Stimulated activated CD8-positive, alpha-beta memory T cell treated with anti-CD3 and anti-CD28 coated beads, Interleukin-15, amount 100 ng/mL, for 1 hour (primary cell): Measurements from ENCODE around the gene ZRANB3.

Source experiments
- DNase-seq: peaks from one replicate; pipeline ENCODE4 v3.0.0-alpha.2; 2020; ENCODE audit warnings: low read depth

ZRANB3 gene

DNA sequence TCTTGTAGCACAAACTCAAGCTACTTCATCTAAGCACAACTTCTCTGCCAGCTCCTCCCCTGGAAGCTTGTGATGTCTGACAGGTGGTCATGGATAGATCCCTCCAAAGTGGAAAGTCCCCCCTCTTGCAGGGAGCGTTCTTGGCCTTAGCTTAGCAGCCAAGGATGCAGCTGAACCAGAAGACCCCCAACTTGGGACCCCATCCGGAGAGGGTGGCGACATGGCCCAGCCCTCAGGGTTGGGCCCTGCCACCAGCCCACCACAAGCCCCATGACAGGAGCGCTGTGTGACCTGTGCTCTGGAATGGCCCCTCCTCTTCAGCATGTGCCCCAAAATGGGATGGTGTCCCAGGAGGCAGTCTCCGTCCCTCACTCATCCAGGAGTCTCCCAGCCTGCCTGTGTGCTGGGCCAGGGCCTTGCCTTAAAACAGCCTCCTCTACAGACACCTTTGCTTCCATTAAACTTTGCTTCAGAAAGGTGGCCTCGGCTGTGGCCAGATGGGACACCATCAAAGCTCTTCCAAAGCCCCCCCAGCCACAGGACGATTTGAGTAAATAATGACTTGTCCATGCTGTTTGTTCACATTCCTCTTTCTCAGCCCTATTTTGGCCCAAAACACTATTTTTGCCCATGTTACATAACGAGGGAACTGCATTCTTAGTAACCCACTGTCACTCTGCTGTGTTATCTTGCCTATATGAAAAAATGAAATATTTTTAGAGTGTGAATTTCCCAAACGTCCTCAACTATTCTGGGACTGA lies 356.8 kb downstream of the ZRANB3 start:
- no peak for DNase-seq

DNA sequence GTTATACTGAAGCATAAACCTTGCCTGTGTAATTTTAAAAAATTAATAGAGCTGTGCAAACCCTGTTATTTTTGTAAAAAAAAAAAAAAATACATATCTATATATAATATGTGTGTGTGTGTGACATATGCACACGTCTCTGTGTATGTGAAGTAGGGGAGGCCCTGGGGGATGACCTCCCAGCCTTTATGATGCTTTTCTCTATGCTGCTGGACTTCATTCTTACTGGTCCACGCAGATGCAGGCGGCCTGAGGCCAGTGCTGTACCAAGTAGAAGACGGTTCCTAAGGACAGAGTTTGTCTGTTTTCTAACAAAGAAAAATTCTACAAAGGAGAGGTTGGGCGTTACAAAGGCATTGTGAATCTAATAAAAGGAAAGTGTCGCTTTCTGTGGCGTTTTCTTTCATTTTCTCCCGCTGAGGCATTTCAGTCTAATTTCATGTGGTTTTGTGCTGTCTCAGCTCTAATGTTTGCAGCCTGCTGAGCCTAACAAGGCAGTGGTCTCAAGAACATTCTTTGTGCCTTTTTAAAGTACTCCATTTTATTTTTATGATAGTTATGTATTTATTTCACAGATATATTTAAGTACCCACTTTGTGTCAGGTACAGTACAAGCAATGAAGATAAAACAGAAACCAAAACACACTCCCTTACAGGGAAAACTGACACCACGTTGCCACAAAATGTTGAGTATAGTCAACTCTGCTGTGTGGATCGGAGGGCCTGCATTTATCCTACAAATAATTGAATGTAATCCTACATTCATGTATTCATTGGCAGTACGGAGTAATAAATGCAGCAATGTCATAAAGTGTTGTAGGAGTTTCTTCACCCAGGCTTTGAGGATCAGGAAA lies 360.9 kb downstream of the ZRANB3 start:
- no peak for DNase-seq

DNA sequence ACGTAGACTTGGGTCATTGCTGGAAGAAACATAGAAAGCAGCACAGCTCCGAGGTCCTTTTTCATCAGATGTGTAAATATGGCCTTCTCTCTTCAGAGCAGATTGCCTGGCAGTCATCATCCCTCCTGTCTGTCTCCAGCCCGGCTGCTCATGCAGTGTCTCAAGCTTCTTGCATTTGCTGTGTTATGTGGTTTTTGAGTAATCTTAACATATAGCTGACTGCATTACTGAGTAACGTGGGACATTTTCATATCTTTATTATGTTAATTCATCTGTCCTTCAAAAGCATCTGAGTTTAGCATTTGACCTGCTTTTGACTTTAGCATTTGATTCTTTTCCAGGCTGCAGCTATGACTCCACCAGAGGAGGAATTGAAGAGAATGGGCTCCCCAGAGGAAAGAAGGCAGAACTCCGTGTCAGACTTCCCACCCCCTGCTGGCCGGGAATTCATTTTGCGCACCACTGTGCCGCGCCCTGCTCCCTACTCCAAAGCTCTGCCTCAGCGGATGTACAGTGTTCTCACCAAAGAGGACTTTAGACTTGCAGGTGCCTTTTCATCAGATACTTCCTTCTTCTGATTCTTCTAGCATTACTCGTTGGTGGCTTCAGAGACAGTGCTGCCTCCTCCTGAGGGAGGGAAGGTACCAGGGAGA lies 362.7 kb downstream of the ZRANB3 start:
- DNase-seq, result no peak

DNA sequence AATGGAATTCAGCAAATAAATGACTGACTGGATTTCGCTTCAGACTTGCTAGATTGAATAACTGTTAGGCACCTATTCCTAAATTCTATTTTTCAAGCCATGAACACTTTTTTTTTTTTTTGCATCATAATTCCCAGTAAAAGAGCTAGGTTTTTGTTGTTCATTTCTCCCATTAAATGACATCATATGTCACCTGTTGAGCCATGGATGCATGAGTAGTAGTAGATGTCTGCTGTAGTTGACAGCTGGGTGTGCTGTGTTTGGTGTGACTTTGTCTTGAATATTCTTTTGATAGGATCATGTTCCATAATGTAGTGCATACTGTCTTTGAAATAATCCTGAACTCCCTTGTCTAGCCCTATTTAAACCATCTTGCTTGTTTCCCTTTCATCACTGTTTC lies 363.7 kb downstream of the ZRANB3 start:
- DNase-seq, result no peak

DNA sequence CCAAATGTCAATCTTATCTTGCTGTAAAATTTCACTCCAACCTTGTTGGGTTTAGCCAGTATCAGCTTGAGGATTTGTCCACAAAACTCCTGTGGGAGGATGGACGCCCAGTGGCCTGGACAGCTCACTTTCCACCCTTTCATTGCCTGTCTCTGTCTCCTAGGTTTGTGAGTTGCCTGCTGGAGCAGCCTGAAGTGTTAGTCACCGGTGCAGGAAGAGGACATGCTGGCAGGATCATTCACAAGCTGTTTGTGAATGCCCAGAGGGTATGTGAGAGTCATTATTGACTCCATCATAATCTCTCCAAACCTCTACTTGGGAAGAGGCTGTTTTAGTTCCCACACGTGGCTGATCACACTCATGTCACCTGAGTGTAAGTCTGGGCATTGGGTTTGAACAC lies 366.6 kb downstream of the ZRANB3 start:
- DNase-seq, result no peak

DNA sequence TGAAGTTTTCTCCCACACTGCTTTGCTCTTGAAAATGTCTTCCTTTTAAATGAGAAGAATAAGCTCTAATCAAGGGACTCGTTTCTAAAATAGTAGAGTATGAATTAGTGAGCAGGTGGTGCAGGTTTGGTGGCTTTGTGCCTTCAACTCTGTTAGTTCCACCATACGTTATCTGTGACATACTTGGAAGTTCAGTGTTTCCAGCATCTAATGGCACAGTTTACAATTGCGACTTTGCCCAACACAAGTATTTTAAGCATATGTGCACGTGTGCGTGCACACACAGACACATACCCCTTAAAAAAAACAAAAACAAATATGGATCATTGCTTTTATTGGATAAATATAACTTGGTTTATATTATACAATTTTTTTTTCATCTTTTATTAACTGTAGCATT lies 367.1 kb downstream of the ZRANB3 start:
- DNase-seq, result no peak

DNA sequence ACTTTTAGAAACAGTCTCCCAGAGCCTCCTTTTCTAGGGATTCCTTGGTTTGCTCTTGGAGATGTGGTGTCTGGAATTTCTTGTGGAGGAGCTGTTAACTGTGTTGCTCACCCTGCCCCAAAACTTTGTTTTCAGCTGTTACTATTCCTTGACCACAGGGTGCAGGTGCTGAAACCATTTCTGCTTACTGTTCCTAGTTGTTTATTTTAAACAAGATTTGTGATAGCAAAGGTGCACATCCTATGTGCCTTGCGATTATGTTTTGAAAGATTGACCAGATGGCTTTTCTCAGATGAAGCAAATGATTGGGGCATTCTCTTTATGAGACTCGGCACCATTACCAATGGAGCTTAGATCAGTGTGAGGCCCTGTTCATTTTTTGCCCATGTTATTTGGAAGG lies 367.7 kb downstream of the ZRANB3 start:
- no peak for DNase-seq

DNA sequence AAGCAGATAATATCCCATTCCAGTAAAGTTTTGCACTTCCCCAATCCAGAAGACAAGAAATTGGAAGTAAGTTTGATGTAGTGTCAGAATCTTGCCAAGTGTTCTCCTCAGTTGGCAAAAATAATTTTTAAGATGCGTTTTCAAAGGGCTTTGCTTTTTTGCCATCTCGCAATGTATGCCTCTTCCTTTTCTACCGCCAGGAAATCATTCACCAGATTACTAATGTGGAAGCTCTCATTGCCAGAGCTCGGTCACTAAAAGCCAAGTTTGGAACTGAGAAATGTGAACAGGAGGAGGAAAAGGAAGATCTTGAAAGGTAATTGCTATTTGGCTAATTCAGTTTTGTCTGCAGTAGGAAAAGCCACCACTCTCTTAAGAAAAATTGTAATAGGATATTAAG lies 368.2 kb downstream of the ZRANB3 start:
- DNase-seq, result no peak

DNA sequence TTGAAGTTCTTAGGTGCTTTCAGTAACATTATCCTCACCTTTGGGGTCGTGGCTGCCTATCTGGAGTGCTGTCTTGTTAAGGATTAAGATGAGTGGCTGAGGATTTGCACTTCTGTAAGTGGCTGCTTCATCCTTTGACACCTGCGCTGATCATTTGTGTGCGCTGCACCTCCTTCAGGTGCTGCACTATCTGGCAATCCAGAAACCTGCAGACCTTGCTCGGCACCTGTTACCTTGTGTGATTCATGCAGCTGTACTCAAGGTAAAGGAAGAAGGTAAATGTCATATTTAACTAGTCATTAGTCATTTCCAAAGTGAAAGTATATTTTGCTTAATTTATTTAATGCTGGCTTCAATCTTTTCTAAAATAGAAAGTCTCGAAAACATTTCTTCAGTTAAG lies 368.6 kb downstream of the ZRANB3 start:
- DNase-seq, result no peak

DNA sequence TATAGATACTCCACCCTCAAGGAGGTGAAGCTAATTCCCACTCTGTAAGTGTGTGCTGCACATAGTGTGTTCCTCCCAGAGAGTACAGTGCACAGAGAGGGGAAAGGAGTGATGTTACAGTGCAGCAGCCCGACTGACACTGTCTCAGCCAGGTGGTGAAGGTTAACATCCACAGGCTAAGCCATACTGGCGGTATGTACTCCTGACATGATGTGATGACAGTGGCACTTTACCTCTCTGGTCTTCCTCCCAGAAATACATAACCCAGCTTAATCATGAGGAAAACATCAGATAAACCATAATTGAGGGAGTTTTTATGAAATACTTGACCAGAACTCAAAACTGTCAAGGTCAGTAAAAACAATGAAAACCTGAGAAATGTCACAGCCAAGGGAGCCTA lies 371.8 kb downstream of the ZRANB3 start:
- no peak for DNase-seq

DNA sequence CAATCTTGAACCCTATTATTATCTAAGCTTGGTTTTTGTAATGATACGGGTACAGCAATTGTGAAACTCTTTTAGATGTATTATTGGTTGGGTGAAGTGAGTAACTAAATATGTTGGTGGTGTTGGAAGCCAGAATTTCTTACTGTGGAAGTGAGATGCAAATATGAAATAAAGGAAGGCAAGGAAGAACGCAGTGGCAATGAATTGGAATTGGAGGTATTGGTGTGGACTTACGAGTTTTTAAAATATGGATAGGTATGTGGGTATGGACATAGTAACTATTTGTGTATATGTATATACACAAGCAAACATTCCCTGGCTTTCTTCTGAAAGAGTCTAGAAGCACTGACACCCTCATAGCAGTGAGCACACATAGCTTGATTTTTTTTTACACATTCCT lies 373.2 kb downstream of the ZRANB3 start:
- no peak for DNase-seq

DNA sequence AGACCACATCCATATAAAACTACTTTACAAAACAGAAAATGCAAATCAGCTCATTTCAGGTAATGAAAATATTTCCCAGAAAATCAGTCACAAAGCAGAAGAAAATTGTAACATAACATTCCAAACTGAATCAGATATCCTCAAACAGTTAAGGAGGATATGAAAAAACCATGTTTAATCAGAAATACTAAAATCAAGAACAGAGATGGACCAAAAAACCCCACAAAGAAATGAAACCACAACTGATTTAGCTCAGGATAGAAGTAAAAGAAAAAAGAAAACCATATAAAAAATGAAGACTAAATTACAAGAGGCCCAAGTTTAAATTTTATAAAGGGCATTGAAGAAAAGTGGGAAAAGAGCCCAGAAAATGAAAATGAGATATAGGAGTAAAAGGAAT lies 376.1 kb downstream of the ZRANB3 start:
- DNase-seq, result no peak

DNA sequence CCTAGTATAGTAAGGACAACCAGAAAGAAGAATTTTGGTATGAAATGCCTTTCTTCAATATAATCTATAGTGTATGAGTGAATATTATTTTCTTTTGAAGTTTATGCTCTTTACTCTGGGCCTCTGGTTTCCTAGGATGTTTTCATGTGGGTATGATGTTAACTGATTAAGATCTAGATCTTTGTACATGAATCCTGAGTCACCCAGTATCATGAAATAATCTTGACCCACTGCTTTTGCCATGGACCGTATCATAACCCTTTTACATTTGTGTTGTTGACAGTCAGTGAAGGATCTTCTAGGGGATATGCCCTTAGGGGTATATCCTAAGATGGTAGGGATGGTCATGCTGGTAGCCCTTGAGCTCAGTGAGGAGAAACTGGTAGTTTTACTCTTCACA lies 378.7 kb downstream of the ZRANB3 start:
- DNase-seq, result no peak

DNA sequence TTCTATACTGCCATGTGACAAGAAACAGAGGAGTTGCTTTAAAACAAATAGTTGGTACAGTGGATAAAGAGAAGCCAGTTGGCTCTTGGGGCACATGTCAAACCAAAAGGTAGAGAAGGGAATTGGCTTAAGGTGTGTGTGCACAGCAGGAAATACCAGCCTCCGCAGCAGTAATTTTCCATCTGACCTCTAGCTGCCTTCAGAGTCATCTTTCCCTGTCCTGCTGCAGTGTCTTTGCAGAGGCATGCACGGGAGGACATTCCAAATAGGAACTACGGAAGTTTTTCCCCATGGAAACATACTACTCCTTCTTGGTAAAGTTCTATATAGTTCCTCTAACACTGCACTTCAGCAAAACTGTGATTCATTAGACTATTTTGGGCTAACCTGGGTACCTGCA lies 379.4 kb downstream of the ZRANB3 start:
- DNase-seq, result no peak

DNA sequence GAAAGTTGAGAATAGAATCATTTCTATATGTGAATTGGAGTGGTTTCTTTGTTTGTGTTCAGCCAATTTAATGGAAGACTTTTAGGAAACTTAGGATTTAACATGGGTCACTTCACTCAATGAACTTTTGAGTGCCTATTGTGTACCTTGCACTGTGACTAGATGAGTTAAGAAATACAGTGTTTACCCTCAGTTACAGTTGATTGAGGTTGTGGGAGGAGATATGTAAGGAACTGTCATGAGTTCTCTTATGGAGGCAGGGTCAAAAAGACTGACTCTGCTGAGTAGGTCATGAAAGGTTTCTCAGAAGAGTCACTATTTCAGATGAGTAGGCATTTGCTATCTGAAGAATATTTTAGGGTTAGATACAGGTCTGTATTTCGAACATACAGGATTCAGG lies 380.3 kb downstream of the ZRANB3 start:
- DNase-seq, result no peak

DNA sequence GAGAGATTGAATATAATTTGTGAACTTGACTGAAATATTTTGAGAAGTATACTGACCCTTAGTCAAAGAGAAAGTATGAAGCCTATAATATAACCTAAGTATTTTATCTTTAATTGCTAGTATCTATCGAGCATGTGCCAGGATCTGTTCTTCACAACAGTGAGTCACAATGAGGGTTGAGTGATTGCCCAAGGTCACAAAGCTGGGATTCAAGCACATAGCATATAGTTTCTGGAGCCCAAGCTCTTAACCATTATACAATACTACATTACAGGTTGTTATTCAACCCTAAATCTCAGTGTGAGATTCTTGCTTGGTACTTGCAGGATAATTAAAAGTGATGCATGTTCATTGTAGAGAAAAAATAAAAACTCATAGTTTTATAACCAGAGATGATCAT lies 381.8 kb downstream of the ZRANB3 start:
- no peak for DNase-seq

DNA sequence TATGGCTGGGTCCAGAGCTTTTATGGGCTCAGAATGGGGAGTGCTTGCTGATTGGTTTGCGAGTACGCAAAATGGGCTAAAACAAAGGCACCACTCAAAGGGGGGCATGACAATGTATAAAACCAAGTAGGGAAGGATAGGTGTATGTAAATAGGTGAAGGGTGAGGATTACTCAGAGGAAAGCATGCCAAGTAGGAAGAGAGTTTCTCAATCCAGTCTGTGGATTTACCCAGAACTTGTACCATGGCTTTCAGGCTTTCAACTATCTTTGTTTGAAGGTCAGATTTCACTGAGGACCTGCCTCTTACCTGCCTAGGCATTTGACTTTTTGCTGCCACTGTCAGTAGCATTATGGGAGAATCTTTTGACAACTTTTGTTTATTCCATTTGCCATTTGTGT lies 386.7 kb downstream of the ZRANB3 start:
- no peak for DNase-seq

DNA sequence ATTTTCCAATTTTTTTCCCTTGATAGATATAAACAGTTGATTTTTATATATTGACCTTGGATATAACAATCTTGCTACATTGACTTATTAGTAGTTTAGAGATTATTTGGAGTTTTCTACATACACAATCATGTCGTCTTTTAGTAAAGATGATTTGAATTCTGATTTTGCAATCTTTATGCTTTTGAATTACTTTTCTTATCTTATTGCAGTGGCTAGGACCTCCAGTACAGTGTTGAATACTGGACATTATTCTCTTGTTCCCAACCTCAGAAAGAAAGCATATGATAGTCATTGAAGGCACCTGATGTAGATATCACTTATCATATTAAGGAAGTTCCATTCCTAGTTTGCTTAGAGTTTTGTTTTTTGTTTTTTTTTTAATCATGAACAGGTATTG lies 388.7 kb downstream of the ZRANB3 start:
- no peak for DNase-seq

DNA sequence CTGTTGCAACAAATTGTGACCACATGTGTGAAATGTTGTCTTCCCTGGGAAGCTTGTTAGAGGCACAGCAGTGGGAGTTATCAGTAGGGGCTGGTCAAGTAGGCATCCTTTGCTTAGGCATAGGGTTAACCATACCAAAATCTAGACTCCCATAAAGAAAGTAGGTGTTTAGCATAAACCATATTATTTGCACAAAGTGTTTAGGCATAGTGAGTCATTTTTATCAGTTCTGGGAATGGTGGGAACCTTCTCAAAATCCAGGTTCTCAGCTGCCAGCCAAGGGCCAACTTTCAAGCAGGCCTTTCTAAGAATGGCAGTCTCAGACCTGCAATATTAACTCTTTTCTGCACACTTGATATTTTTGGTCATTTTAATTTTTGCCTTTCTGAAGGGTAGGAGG lies 390.4 kb downstream of the ZRANB3 start:
- DNase-seq, result no peak

DNA sequence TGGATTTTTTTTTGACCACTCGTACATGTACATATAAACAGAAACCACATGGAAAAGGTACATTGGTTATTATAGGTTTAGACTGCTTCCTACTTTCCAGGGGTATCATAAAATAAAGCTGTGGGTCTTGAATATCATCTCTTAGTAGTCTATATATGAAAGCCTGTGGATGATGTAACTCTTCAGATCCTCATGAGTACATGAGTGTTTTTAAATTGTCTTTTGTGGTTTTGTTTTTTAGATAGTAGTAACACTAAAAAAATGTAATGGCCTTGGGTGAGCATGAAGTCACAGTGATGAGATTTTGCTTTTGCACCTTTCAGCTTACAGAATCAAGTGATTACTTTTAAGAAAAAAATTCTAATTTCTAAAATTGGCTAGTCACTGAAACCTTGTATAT lies 398.7 kb downstream of the ZRANB3 start:
- DNase-seq, result no peak

DNA sequence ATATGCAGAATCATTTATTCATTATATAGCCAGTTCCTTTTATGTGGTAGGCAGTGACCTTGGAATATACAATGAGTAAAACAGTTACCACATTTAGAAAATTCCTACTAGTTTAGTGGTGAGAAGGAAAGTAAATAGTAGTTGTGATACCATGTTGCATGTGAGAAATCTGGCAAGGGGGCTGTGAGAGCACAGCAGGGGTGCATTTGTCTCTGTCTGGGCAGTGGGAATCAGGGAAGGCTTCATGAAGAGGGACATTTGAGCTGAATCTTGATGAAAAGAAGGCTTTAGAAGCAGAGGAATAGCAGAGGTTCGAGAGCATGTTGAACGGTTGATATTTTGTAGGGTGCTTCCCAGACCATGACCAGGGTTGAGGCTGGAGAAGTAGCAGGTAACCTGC lies 400.3 kb downstream of the ZRANB3 start:
- no peak for DNase-seq

DNA sequence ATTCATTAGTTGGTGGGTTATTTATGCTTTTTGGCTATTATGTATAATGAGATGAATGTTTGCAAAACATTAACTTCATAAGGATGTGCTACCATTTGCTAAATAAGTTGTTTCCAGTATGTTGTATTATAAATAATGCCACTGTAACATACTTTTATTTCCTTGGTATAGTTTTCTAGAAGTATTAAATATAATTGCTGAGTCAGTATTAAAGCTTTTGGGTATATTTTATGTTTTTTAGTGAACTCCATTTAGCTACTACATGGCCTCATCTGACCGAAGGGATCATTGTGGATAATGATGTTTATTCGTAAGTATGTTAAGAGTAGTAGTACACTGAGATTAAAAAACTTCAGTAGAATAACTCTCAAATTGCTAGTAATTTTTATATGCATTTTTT lies 405.1 kb downstream of the ZRANB3 start:
- DNase-seq, result no peak
